Right lung (tissue), 5 donors: ENCODE data around the gene USP11. TPM values are rescaled to one million over a fixed set of nuclear protein-coding genes. Genes with fewer than 3 reads are reported as not detected.
"Not testable (repeated sequence)": the region's sequence is repeated elsewhere in the genome, so short reads cannot be mapped to it uniquely, and the experiment has no call there.

ENCODE experiments used
- DNase-seq, 2 donors: peaks; one replicate each; pipeline ENCODE4 v3.0.0-alpha.2; 2013
- polyA plus RNA-seq, 5 donors: library from polyadenylated mRNA; unstranded; fragments of 120-200 nt; gene quantifications; one replicate each; pipeline versions ENCODE4 v1.2.1 to v1.2.3, GENCODE V29; 2013; ENCODE audit warnings: inconsistent platforms in 1 of 5, low replicate concordance in 1 of 5; ENCODE audit not compliant: insufficient read length in 5 of 5, insufficient read depth in 1 of 5

Gene USP11
- polyA plus RNA-seq, 5 donors: 93.4 to 127 (median 109) TPM

GRCh38 chrX:47243351-47243750, 10.5 kb downstream of the USP11 start:
- no peak for DNase-seq

- DNase-seq: no peak
Observed at GRCh38 chrX:47244676-47245075, 11.9 kb downstream of the USP11 start.

GRCh38 chrX:47245156-47245555, 12.3 kb downstream of the USP11 start:
- no peak for DNase-seq

DNA sequence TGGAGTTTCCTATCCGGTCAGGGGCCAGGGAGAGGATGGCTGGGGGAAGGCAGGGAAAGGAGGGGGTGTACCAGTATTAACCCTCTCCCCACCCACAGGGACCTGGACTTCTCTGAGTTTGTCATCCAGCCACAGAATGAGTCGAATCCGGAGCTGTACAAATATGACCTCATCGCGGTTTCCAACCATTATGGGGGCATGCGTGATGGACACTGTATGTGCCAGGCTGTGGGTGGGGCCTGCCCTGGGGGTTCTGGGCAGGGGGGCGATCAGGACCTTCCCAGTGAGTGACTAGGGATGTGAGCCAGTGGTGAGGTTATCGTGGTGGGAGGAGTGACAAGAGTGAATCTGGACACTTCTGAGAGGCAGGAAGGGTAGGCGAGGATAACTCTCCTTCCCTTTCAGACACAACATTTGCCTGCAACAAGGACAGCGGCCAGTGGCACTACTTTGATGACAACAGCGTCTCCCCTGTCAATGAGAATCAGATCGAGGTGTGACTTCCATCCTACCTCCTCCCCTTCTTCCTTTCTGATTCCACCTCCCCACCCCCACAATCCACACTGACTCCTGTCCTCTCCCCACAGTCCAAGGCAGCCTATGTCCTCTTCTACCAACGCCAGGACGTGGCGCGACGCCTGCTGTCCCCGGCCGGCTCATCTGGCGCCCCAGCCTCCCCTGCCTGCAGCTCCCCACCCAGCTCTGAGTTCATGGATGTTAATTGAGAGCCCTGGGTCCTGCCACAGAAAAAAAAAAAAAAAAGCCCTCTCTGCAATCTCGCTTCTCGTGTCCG, 14.6 kb downstream of the USP11 start:
- no peak for DNase-seq

DNA sequence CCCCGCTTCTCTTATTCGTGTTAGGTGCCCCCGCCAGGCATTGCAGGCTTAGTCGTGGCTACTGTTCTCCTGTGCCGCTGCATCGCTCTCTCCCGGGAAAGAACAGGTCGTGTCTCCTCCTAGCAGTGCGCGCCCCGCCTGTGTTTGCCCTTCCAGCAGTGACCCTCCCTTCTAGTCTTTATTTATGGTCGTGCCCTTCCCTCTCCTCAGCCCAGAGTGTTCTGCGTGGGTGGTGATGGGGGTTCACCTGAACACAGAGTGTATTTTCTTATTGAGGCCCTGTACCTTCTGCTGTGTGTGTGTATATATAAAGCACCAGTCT, 15.2 kb downstream of the USP11 start:
- no peak for DNase-seq

DNA sequence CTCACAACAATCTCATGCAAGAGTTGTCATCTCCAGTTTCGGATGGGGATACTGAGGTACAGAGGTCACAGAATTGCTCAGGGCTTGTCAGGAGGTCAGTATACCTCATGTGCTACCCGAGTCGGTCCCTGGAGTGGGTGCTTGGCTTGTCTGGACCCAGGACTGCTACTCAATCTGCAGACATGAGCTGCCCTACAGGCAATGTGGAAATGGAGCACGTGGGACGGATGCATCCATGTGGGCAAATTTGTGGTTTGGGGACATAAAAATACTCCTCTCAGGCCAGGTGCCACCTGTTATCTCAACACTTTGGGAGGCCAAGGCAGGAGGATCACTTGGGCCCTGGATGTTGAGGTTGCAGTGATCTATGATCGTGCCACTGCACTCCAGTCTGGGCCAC, 15.8 kb downstream of the USP11 start:
- DNase-seq: no peak

- DNase-seq: no peak
Observed at GRCh38 chrX:47250017-47250347, 17.2 kb downstream of the USP11 start.

DNA sequence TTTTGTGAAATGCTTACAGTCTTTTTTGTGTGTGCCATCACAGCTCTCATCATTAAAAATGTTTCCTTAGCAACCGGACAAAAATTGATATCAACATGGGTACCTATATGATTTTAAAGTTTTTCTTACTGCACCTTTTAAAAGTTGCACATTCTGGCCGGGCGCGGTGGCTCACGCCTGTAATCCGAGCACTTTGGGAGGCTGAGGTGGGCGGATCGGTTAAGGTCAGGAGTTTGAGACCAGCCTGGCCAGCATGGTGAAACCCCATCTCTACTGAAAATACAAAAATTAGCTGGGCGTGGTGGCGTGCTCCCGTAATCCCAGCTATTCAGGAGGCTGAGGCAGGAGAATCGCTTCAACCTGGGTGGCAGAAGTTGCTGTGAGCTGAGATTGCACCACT, 24.8 kb downstream of the USP11 start:
- not testable (repeated sequence) for DNase-seq

DNA sequence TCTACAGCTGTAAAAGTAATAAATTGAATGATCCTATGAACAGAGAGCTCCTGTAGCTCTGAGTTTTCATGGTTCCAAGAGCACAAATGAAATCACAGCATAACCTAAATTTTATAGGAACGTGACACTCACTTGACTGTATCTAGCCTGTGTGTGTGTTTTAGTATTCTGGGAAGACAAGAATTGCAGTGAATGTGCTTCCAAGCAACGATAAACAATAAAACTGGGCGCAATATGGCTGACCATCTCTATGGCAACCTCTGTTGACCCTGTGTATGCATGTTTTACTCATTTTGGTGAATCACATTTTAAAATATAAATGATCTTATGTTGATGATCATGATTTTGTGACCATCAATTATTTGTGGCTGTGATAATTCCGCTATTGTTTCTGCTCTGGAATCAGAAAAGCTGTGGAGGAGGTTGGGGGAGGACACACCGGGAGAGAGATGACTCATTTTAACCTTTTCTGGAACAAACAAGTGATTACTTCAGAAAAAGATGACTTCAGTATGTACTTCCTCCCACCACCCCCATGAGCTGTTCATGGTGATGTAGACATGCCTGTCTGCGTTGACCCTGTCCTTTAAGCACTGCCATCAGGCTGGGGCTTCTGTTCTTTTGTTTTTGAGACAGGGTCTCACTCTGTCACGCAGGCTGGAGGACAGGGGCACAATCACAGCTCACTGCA, 31.8 kb downstream of the USP11 start:
- DNase-seq: no peak

- DNase-seq: no peak
Observed at GRCh38 chrX:47266643-47267042, 33.8 kb downstream of the USP11 start.

DNA sequence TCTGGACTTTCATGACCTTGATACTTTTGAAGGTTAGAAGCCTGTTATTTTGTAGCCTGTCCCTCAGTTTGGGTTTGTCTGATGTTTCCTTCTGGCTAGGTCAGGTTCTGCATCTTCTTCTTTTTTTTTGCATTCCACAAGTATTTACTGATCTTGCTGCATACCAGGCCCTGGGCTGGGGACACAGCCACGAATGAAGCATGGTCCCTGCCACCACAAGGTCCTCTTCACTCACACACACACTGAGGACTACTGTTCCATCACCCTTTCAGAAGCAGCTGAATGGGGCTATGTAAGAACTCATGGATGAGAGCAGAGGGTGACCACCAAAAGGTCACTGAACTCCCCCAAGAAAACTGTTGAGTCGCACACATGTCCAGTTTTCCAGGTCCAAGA, 39.2 kb downstream of the USP11 start:
- no peak for DNase-seq

- no peak for DNase-seq
Observed at GRCh38 chrX:47273011-47273730, 40.4 kb downstream of the USP11 start.

GRCh38 chrX:47278691-47279090, 45.9 kb downstream of the USP11 start:
- DNase-seq: no peak

DNA sequence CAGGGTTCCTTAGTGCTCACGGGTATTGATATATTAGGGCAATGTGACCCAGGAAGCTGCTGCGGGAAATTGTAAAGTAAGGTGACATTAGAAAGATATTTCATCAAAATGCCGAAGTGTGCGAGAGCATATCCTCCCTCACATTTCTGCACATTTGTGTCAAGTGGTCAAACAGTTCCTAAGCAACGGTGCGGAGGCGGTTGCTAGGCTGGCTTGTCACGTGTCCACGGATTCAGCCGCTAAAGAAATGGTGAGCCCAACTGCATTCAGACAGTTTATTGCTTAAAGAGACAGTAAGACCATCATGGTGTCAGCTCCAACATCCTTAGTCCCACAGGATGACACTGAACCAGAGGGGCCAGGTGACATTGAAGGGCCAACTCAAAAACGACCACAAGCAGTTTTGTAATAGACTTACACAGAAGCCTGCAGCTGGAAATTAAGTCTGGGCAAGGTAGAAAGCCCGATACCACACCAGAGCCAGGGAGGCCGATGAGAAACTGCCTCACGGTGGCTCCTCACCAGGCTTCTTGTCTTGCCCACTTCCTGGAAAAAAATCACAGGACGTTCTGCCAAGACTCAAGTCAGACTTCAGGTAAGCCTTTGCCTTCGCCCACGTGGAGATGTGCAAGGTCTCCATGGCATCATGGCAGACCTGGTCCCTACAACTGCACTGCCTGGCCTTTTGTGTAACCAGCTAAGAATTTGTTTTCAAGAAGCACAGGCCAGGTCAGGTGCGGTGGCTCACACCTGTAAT, 50.4 kb downstream of the USP11 start:
- no peak for DNase-seq

DNA sequence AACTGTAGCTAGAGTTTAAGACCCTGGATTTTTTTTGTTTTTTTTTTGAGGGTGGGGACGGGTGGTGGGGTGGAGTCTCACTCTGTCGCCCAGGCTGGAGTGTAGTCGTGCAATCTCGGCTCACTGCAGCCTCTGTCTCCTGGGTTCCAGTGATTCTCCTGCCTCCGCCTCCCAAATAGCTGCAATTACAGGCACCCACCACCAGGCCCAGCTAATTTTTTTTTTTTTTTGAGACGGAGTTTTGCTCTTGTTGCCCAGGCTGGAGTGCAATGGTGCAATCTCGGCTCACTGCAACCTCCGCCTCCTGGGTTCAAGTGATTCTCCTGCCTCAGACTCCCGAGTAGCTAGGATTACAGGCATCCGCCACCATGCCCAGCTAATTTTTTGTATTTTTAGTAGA, 51.8 kb downstream of the USP11 start:
- DNase-seq: not testable (repeated sequence)

- DNase-seq: no peak
Observed at GRCh38 chrX:47285836-47286320, 53.1 kb downstream of the USP11 start.

DNA sequence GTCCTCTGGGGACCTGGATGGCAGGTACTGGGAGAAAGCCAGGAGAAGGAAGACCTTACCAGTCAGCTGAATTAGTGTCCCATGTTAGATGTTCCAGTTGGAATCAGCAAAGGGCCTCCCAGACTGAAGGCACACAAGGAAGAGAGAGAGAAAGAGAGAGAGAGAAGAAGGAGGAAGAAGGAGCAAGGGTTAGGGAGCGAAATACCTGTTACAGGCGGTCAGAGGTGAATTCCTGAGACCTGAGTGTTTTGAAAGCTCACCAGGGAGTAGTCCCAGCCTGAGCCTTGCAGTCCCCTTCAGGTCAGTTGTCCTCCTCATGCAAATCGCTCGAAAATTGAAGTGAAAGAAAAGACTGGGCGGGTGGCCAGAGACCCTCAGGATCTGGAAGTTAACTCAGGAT, 60.3 kb downstream of the USP11 start:
- DNase-seq: no peak

DNA sequence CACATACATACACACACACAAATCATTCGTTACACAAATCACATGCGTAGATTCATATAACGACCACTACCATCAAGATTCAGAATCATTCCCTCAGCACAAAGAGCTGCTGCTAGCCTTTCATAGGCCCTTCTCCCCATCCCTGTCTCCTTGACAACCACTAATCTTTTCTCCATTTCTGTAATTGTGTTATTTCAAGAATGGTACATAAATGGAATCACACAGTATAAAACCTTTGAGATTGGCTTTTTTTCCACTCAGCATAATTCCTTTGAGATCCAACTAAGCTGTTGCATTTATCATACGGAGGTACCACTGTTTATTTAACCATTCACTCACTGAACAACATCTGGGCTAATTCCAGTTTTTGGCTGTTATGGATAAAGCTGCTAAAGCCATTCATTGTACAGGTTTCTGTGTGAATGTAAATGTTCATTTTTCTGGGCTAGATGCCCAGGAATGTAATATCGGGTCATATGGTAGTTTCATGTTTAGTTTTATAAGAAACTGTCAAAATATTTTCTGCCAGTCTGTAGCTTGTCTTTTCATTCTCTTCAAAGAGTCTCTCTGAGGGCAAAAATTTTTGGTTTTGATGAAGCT, 64.1 kb downstream of the USP11 start:
- no peak for DNase-seq

- no peak for DNase-seq
Observed at GRCh38 chrX:47297874-47298273, 65.1 kb downstream of the USP11 start.
